ENCODE data around the gene BAX. TPM values are rescaled to one million over a fixed set of nuclear protein-coding genes. Genes with fewer than 3 reads are reported as not detected.
A peak's percentile ranks its signal among the peaks of the same experiment; 100 is the strongest.

BAX gene
- total and polyA plus RNA-seq, 9 of the 15 experiments (the other 6 are each of a cell fraction or from before 2014, with no cell fraction given) = 3.2 to 95.4 (median 44.5) TPM

GRCh38 chr19:48959341-48960239 is 4.9 kb downstream of the BAX start (continued):
- TF ChIP-seq CUX1 (CRISPR knock-in tag; IDR thresholded peaks at IDR 0.05) (no peak), MTA3 (IDR thresholded peaks at IDR 0.05; ENCODE audit: borderline replicate concordance) (no peak), JUNB (CRISPR knock-in tag; conservative IDR thresholded peaks at IDR 0.05) (no peak), PATZ1 (CRISPR knock-in tag; IDR thresholded peaks at IDR 0.05; ENCODE audit: borderline replicate concordance) (no peak), NEUROD1 (IDR thresholded peaks at IDR 0.05; ENCODE audit: borderline replicate concordance, low read depth, low read length, partially characterized antibody) (no peak), CEBPG (CRISPR knock-in tag; IDR thresholded peaks at IDR 0.05) (no peak), CEBPG (tag; conservative IDR thresholded peaks at IDR 0.05 in 1 of 2, IDR thresholded peaks at IDR 0.05 in 1 of 2) (peak in 1 of 2 experiments; percentile 37; a peak in 1 of 4 replicates), CSDE1 (IDR thresholded peaks at IDR 0.05) (no peak), NR2C1 (IDR thresholded peaks at IDR 0.05) (no peak), NR2C1 (tag; IDR thresholded peaks at IDR 0.05) (no peak), PYGO2 (tag; IDR thresholded peaks at IDR 0.05) (no peak)
